Breast epithelium (tissue), 4 donors: Measurements from ENCODE around the gene C10orf120. TPM values are rescaled to one million over a fixed set of nuclear protein-coding genes. Genes with fewer than 3 reads are reported as not detected.
A peak's percentile ranks its signal among the peaks of the same experiment; 100 is the strongest.

ENCODE experiments used
- DNase-seq, 2 donors: peaks; one replicate each; pipeline ENCODE4 v3.0.0-alpha.2; 2019; ENCODE audit warnings: low spot score in 2 of 2
- H3K27ac ChIP-seq, 2 donors: fragments of 200-600 bp; sonication (generic) in 1 of 2; one replicate each; pipeline ENCODE4 v1.5.1; 2016 to 2019; ENCODE audit warnings: mild to moderate bottlenecking in 1 of 2
- H3K27me3 ChIP-seq, 2 donors: fragments of 200-600 bp; sonication (generic) in 1 of 2; one replicate each; pipeline versions ENCODE4 v1.5.1 to v1.6.0; 2017 to 2019; ENCODE audit warnings: control low read depth in 1 of 2, mild to moderate bottlenecking in 1 of 2
- H3K36me3 ChIP-seq: fragments of 200-600 bp; one replicate; pipeline ENCODE4 v1.5.1; 2019
- H3K4me1 ChIP-seq, 2 donors: fragments of 200-600 bp; sonication (generic); one replicate each; pipeline ENCODE4 v1.5.1; 2016 to 2019; ENCODE audit warnings: control low read depth in 1 of 2
- H3K4me3 ChIP-seq, 3 donors: fragments of 200-600 bp; sonication (generic); 1 replicate in 2 of 3; 2 replicates in 1 of 3; pipeline ENCODE4 v1.5.1; 2016 to 2019; ENCODE audit warnings: mild to moderate bottlenecking in 3 of 3, moderate library complexity in 2 of 3
- H3K9me3 ChIP-seq, 2 donors: fragments of 200-600 bp; sonication (generic) in 1 of 2; one replicate each; pipeline ENCODE4 v1.5.1; 2016 to 2019; ENCODE audit warnings: control low read depth in 1 of 2
- POLR2A ChIP-seq: fragments of 450-650 bp; IDR thresholded peaks from one replicate; pipeline ENCODE4 v1.6.1; 2016; ENCODE audit warnings: antibody characterized with exemption, mild to moderate bottlenecking, moderate library complexity
- POLR2AphosphoS5 ChIP-seq, 3 donors: sonication (generic); formaldehyde crosslinking; IDR thresholded peaks; one replicate each; pipeline ENCODE4 v1.6.1; 2017; ENCODE audit warnings: antibody characterized with exemption in 3 of 3
- intact Hi-C: fragments of 100-400 bp; cut with DNase I; formaldehyde crosslinking; loops from one replicate; pipeline ENCODE4 v1.15.1; 2023; ENCODE audit warnings: low total_unique reads
- total RNA-seq, 3 donors: library from RNA; depleted of rRNA; stranded (reverse); fragments of >200 nt; gene quantifications; one replicate each; pipeline ENCODE4 v1.1.0, GENCODE V29; 2016
- TF ChIP-seq, protein P1 (sequence below), 3 donors: fragments of 450-650 bp; IDR thresholded peaks; one replicate each; pipeline ENCODE4 v1.5.1; 2016 to 2017; ENCODE audit warnings: antibody characterized with exemption in 3 of 3, mild to moderate bottlenecking in 3 of 3, moderate library complexity in 3 of 3

The C10orf120 gene
- total RNA-seq, 3 donors from 2014 or later = not detected

GRCh38 chr10:122656741-122657140, 42.9 kb downstream of the C10orf120 start:
- intact Hi-C loops = no loop called here
- Histone ChIP-seq H3K27me3 (no peaks in the 10 kb centered on the region), H3K9me3 (no peaks in the 10 kb centered on the region), H3K27ac (peak overlapping the region in 1 of 2 donors; percentile 27), H3K36me3 (no peaks in the 10 kb centered on the region), H3K4me3 (no peak overlapping the region), H3K4me1 (no peaks in the 10 kb centered on the region)
- TF ChIP-seq POLR2A (no peak), POLR2AphosphoS5 (IDR thresholded peaks at IDR 0.05) (no peak)
- TF ChIP-seq, protein P1, sequence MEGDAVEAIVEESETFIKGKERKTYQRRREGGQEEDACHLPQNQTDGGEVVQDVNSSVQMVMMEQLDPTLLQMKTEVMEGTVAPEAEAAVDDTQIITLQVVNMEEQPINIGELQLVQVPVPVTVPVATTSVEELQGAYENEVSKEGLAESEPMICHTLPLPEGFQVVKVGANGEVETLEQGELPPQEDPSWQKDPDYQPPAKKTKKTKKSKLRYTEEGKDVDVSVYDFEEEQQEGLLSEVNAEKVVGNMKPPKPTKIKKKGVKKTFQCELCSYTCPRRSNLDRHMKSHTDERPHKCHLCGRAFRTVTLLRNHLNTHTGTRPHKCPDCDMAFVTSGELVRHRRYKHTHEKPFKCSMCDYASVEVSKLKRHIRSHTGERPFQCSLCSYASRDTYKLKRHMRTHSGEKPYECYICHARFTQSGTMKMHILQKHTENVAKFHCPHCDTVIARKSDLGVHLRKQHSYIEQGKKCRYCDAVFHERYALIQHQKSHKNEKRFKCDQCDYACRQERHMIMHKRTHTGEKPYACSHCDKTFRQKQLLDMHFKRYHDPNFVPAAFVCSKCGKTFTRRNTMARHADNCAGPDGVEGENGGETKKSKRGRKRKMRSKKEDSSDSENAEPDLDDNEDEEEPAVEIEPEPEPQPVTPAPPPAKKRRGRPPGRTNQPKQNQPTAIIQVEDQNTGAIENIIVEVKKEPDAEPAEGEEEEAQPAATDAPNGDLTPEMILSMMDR (IDR thresholded peaks at IDR 0.05) = no peak
- no peak for DNase-seq

GRCh38 chr10:122656308-122656705, 43.3 kb downstream of the C10orf120 start:
- TF ChIP-seq POLR2AphosphoS5 (IDR thresholded peaks at IDR 0.05) (no peak), POLR2A (no peak)
- TF ChIP-seq, protein P1 (IDR thresholded peaks at IDR 0.05) = no peak
- Histone ChIP-seq H3K27ac (peak overlapping the region in 1 of 2 donors; percentile 27), H3K9me3 (no peaks in the 10 kb centered on the region), H3K4me3 (no peak overlapping the region), H3K27me3 (no peaks in the 10 kb centered on the region), H3K36me3 (no peaks in the 10 kb centered on the region), H3K4me1 (no peaks in the 10 kb centered on the region)
- intact Hi-C loops = no loop called here
- no peak for DNase-seq

- intact Hi-C loops = no loop called here
- DNase-seq = no peak
- Histone ChIP-seq H3K27ac (no peak overlapping the region), H3K27me3 (no peaks in the 10 kb centered on the region), H3K9me3 (no peaks in the 10 kb centered on the region), H3K36me3 (no peaks in the 10 kb centered on the region), H3K4me1 (no peaks in the 10 kb centered on the region), H3K4me3 (no peak overlapping the region)
- TF ChIP-seq POLR2A (no peak), POLR2AphosphoS5 (IDR thresholded peaks at IDR 0.05) (no peak)
- TF ChIP-seq, protein P1 (IDR thresholded peaks at IDR 0.05) = no peak
These were observed 43.9 kb downstream of the C10orf120 start for GRCh38 chr10:122655524-122656307.

- Histone ChIP-seq H3K4me3 (no peak overlapping the region), H3K36me3 (no peaks in the 10 kb centered on the region), H3K27me3 (no peaks in the 10 kb centered on the region), H3K27ac (no peak overlapping the region), H3K9me3 (no peaks in the 10 kb centered on the region), H3K4me1 (no peaks in the 10 kb centered on the region)
- intact Hi-C loops = no loop called here
- no peak for DNase-seq
- TF ChIP-seq POLR2A (no peak), POLR2AphosphoS5 (IDR thresholded peaks at IDR 0.05) (no peak)
- TF ChIP-seq, protein P1 (IDR thresholded peaks at IDR 0.05) = no peak
These were observed 49.3 kb downstream of the C10orf120 start for GRCh38 chr10:122650331-122650730.

GRCh38 chr10:122649903-122650302, 49.7 kb downstream of the C10orf120 start:
- no peaks in the 10 kb centered on the region for H3K36me3 ChIP-seq
- no peak overlapping the region for H3K4me3 ChIP-seq
- H3K27me3 ChIP-seq = no peaks in the 10 kb centered on the region
- no peak for DNase-seq
- intact Hi-C loops = no loop called here
- no peaks in the 10 kb centered on the region for H3K4me1 ChIP-seq
- H3K27ac ChIP-seq = no peak overlapping the region
- H3K9me3 ChIP-seq = no peaks in the 10 kb centered on the region
- TF ChIP-seq POLR2AphosphoS5 (IDR thresholded peaks at IDR 0.05) (no peak), POLR2A (no peak)
- TF ChIP-seq, protein P1 (IDR thresholded peaks at IDR 0.05) = no peak
